ENCODE measurements around the gene UPK3A. TPM values are rescaled to one million over a fixed set of nuclear protein-coding genes. Genes with fewer than 3 reads are reported as not detected.

The UPK3A gene
- total RNA-seq, 2 experiments from 2014 or later: not detected

DNA sequence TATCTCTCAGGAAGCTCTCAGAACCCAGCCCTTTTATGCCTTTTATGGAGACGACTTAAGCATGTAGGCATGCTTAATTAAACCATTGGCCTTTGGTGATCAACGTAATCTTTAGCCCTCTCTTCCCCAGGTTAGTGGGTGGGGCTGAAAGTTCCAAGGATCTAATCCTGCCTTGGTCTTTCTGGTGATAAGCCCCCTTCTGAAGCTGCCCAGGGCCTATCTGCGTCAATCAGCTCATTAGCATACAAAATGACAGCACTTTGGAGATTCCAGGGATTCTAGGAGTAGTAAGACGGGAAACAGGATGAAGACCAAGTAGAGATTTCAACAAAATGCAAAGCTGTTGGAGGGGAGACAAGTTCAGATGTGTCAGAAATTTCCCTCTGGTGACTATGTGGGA, 28.1 kb downstream of the UPK3A start:
- DNase-seq (no peak), ATAC-seq (no peak)
- Mint-ChIP-seq H3K9me3 (ENCODE audit: low read depth) (no peaks in the 10 kb centered on the region), H3K4me1 (peaks cover 60% of the 10 kb centered on the region), H3K27ac (no peak overlapping the region), H3K36me3 (peaks cover 12% of the 10 kb centered on the region), H3K4me3 (no peak overlapping the region), H3K27me3 (no peaks in the 10 kb centered on the region)
- CTCF ChIA-PET: no interaction called here

GRCh38 chr22:45314054-45314721, 29.4 kb downstream of the UPK3A start:
- Mint-ChIP-seq H3K9me3 (ENCODE audit: low read depth) (no peaks in the 10 kb centered on the region), H3K27me3 (no peaks in the 10 kb centered on the region), H3K27ac (no peak overlapping the region), H3K36me3 (peaks cover 12% of the 10 kb centered on the region), H3K4me1 (peaks cover 62% of the 10 kb centered on the region), H3K4me3 (no peak overlapping the region)
- CTCF ChIA-PET: no interaction called here
- DNase-seq (no peak), ATAC-seq (no peak)

DNA sequence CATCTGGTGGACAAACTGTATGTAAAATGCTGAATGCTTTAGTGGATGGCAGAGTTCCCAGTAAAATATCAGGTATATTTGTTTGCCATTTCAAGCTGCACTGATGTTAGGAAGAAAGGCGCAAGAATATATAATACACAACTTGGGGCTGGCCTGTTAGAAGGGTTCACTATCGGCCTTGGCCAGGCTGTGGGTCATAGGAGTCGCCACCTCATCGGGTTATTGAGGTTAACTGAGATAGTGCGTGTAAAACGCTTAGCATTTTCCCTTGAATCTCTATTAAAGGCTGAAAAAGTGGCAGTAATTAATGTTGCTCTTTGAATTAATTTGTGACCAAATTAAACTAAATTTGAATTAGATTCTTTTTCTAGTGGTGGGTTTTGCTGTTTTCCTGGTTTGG, 30.0 kb downstream of the UPK3A start:
- Mint-ChIP-seq H3K9me3 (ENCODE audit: low read depth) (no peaks in the 10 kb centered on the region), H3K4me1 (peaks cover 65% of the 10 kb centered on the region), H3K27me3 (no peaks in the 10 kb centered on the region), H3K27ac (no peak overlapping the region), H3K4me3 (no peak overlapping the region), H3K36me3 (peaks cover 12% of the 10 kb centered on the region)
- CTCF ChIA-PET: no interaction called here
- DNase-seq: no peak
- no peak for ATAC-seq

DNA sequence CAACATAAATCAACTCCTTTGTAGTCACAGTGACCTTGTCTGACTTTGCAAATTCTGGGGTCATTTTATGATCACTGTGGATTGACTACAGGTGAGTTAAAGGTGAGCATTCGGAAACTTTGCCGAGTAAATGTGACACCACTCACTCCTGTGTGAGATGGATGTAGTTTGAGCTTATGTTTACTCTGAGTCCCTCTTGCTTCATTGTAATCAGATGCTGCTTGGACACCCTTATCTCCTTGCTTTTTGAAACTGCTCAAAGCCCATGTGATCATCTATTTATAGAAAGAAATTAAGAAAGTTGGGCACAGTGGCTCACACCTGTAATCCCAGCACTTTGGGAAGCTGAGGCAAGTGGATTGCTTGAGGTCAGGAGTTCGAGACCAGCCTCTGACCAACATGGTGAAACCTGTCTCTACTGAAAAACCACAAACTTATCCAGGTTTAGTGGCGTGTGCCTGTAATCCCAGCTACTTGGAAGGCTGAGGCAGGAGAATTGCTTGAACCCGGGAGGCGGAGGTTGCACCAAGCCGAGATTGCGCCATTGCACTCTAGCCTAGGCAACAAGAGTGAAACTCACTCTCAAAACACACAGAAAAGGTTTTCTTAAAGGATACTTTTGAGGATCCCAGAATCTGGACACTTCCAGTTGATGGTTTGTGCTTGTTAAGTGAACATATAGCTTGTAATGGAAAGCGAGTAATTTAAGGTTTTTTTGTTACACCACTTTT, 32.2 kb downstream of the UPK3A start:
- no peak overlapping the region for H3K4me3 Mint-ChIP-seq
- CTCF ChIA-PET: interaction anchor here (2.9 kb wide), 1 partner anchor 97 kb away, joined by 13 read pairs; the partner anchor contains the start of genes RIBC2 and SMC1B
- DNase-seq: no peak
- H3K36me3 Mint-ChIP-seq: peaks cover under 1% of the 10 kb centered on the region
- peaks cover 66% of the 10 kb centered on the region for H3K4me1 Mint-ChIP-seq
- ATAC-seq: no peak
- peak overlapping the region; percentile 98 for H3K27ac Mint-ChIP-seq
- no peaks in the 10 kb centered on the region for H3K9me3 Mint-ChIP-seq (ENCODE audit: low read depth)
- H3K27me3 Mint-ChIP-seq: no peaks in the 10 kb centered on the region

GRCh38 chr22:45317551-45318167, 32.9 kb downstream of the UPK3A start:
- H3K9me3 Mint-ChIP-seq (ENCODE audit: low read depth): no peaks in the 10 kb centered on the region
- DNase-seq (peak; percentile 55), ATAC-seq (peak; percentile 6)
- H3K27me3 Mint-ChIP-seq: no peaks in the 10 kb centered on the region
- H3K4me3 Mint-ChIP-seq: peak overlapping the region; percentile 75
- peaks cover 5% of the 10 kb centered on the region for H3K36me3 Mint-ChIP-seq
- peaks cover 64% of the 10 kb centered on the region for H3K4me1 Mint-ChIP-seq
- CTCF ChIA-PET: interaction anchor here (0.7 to 2.9 kb wide), 2 partner anchors 96 to 100 kb away, joined by 3 to 13 read pairs; partner anchors contain the start of genes RIBC2 and SMC1B
- H3K27ac Mint-ChIP-seq: peak overlapping the region; percentile 98

GRCh38 chr22:45318168-45318557, 33.4 kb downstream of the UPK3A start:
- CTCF ChIA-PET: interaction anchor here (0.7 to 2.9 kb wide), 3 partner anchors 9 to 100 kb away, joined by 3 to 13 read pairs (median 6); partner anchors contain the start of genes FAM118A, RIBC2 and SMC1B
- no peaks in the 10 kb centered on the region for H3K9me3 Mint-ChIP-seq (ENCODE audit: low read depth)
- H3K27ac Mint-ChIP-seq: peak overlapping the region; percentile 98
- peak; percentile 87 for ATAC-seq
- H3K4me1 Mint-ChIP-seq: peaks cover 64% of the 10 kb centered on the region
- peak overlapping the region; percentile 75 for H3K4me3 Mint-ChIP-seq
- DNase-seq: peak; percentile 94
- H3K36me3 Mint-ChIP-seq: peaks cover 8% of the 10 kb centered on the region
- H3K27me3 Mint-ChIP-seq: no peaks in the 10 kb centered on the region

DNA sequence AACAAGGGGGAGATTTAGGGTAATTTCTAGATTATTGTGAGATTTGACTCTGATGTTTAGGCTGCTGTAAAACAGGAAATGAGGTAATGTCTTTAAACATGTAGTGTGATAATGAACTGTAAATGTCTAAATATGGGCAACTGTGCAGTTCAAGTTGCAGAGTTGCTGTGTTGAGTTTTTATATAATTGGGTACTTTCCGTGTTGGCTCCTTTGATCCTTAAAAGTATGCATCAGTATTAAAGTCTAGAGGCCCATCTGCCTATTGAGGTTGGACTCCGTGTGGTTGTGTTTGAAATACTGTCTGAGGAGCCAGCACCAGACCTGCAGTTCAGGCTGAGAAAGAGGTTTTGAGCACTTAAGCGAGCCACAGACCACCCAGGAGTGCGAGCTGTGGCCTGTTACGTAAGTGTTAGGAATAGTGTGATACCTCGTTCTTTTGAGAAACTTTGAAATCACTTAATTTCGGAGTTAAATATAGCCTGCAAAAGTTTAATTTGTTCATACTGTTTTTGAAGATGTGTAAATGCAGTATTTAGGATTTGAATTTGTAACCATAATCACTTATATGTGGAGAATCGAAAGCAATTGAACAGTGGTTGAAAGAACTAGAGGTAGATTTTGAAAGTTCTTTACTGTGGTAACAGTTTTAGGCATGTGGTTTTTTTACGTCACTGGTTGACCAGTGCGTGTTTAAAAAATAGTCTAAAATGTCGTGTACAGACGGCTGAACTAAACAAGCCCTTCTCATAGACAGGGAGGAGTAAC, 34.0 kb downstream of the UPK3A start:
- peak overlapping the region; percentile 75 for H3K4me3 Mint-ChIP-seq
- H3K27me3 Mint-ChIP-seq: no peaks in the 10 kb centered on the region
- CTCF ChIA-PET: interaction anchor here (1.5 to 2.9 kb wide), 2 partner anchors 9 to 95 kb away, joined by 6 to 13 read pairs; partner anchors contain the start of genes FAM118A, RIBC2 and SMC1B
- ATAC-seq (peak; percentile 64), DNase-seq (peak; percentile 86)
- H3K4me1 Mint-ChIP-seq: peaks cover 66% of the 10 kb centered on the region
- peak overlapping the region; percentile 98 for H3K27ac Mint-ChIP-seq
- no peaks in the 10 kb centered on the region for H3K9me3 Mint-ChIP-seq (ENCODE audit: low read depth)
- H3K36me3 Mint-ChIP-seq: peaks cover 14% of the 10 kb centered on the region

DNA sequence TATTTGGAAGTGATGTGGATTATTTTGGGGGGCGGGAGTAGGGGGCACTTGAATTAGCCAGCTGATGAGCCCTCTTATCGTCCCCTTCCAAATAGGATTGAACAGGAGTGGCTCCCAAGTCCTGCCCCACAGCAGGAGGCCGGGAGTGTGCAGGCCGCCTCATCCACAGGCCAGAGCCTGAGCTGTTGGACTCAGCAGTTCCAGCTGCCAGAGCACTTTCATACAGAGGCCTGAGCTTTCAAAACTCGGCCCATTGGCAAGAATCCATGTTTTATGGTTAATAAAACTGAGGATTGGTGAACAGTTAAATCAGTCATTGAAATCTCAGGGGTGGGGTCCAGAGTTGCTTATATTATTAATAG, 34.6 kb downstream of the UPK3A start:
- CTCF ChIA-PET: interaction anchor here (1.5 to 2.9 kb wide), 2 partner anchors 10 to 95 kb away, joined by 6 to 13 read pairs; partner anchors contain the start of genes FAM118A, RIBC2 and SMC1B
- H3K36me3 Mint-ChIP-seq: peaks cover 19% of the 10 kb centered on the region
- H3K4me1 Mint-ChIP-seq: peaks cover 65% of the 10 kb centered on the region
- DNase-seq: no peak
- no peaks in the 10 kb centered on the region for H3K9me3 Mint-ChIP-seq (ENCODE audit: low read depth)
- peak overlapping the region; percentile 98 for H3K27ac Mint-ChIP-seq
- ATAC-seq: peak; percentile 4
- H3K4me3 Mint-ChIP-seq: peak overlapping the region; percentile 75
- no peaks in the 10 kb centered on the region for H3K27me3 Mint-ChIP-seq

DNA sequence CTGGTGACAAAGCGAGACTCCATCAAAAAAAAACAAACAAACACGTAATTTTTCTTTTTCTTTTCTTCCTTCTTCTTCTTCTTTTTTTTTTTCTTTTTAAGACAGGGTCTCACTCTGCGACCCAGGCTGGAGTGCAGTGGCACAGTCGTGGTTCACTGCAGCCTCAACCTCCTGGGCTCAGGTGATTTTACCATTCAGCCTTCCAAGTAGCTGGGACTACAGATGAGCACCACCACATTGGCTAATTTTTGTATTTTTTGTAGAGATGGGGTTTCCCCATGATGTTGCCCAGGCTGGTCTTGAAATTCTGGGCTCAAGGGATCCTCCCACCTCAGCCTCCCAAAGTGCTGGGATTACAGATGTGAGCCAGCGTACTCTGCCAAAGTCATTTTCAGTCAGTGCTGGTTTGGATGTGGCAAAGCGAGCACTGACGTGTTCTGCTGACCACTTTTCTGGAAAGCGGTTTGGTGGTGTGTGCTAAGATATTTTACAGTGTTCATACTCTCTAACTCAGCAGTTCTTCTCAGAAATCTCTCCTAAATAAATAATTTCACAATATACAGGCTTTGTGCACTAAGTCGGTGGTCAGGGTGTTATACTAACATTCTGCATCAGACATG, 35.7 kb downstream of the UPK3A start:
- Mint-ChIP-seq H3K27me3 (no peaks in the 10 kb centered on the region), H3K4me3 (peak overlapping the region; percentile 75), H3K27ac (peak overlapping the region; percentile 98), H3K9me3 (ENCODE audit: low read depth) (no peaks in the 10 kb centered on the region), H3K4me1 (peaks cover 62% of the 10 kb centered on the region), H3K36me3 (peaks cover 27% of the 10 kb centered on the region)
- no peak for ATAC-seq
- peak; percentile 66 for DNase-seq
- CTCF ChIA-PET: no interaction called here

DNA sequence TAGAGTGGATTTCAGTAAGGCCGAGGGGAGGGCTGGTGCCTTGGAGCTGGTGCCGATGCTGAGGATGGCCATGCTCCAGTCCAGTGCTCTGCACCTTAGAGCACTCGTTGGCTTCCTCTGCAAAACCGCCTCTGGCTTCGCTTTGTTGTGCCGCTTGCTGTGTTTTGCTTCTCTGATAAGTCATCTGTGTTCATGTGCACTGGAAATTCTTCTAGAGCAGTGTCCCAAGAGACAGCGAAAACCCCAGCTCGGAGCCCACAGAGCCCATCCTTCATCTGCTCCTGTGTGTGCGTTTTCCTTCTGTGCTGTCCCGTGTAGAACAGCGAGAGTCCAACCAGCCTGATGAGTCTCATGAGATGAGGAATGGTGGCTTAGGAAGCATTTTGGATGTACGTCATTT, 37.1 kb downstream of the UPK3A start:
- ATAC-seq: no peak
- DNase-seq: no peak
- Mint-ChIP-seq H3K27me3 (no peaks in the 10 kb centered on the region), H3K4me3 (no peak overlapping the region), H3K4me1 (peaks cover 48% of the 10 kb centered on the region), H3K9me3 (ENCODE audit: low read depth) (no peaks in the 10 kb centered on the region), H3K36me3 (peaks cover 35% of the 10 kb centered on the region), H3K27ac (no peak overlapping the region)
- CTCF ChIA-PET: no interaction called here

DNA sequence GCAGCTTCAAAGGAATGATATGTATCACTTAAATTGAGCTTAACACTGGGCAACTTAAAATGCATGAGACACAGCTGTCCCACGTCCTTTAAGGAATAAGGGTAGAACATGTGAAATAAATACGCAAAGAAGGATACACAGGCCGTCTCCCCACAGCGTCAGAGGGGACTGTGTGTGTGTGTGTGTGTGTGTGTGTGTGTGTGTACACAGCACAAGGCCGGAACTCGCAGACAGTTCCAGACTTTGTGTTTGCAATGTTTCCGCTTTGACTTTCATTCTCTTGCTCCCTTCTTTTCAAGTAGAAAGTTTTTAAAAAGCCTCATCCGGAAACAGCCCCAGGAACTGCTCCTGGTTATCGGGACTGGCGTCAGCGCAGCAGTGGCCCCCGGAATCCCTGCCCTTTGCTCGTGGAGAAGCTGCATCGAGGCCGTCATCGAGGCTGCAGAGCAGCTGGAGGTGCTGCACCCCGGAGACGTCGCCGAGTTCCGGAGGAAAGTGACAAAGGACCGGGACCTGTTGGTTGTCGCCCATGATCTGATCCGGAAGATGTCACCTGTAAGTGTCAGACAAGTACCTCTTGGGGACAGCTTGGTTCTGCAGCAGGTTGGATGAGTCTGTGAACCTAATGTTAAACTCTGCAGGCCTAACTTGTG, 38.2 kb downstream of the UPK3A start:
- no peak overlapping the region for H3K27ac Mint-ChIP-seq

DNA sequence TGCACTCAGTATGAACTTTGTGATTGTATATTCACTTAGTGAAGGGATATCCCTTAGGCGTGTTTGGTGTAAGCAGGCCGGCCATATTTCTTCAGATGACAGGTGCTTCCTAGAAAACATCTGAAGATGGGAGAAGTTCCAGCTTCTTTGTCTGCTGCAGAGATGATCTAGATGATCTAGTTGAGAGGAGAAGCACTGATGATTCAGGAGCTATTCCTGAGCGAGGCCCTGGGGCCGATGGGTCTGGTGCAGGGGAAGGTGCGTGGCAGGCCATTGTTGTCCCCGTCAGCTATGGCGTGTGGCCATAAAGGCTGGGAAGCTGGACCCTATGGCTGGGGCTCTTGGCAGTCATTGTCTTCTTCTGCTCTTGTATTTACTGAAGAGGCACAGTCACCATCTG, 38.9 kb downstream of the UPK3A start:
- Mint-ChIP-seq H3K4me1 (peaks cover 33% of the 10 kb centered on the region), H3K27ac (no peak overlapping the region)

More for the DNA sequence above, 38.2 kb downstream of the UPK3A start:
- H3K9me3 Mint-ChIP-seq (ENCODE audit: low read depth): no peaks in the 10 kb centered on the region
- no peaks in the 10 kb centered on the region for H3K27me3 Mint-ChIP-seq
- no peak overlapping the region for H3K4me3 Mint-ChIP-seq
- H3K4me1 Mint-ChIP-seq: peaks cover 36% of the 10 kb centered on the region
- ATAC-seq (no peak), DNase-seq (no peak)
- CTCF ChIA-PET: no interaction called here
- H3K36me3 Mint-ChIP-seq: peaks cover 43% of the 10 kb centered on the region

More for the DNA sequence above, 38.9 kb downstream of the UPK3A start:
- Mint-ChIP-seq H3K27me3 (no peaks in the 10 kb centered on the region), H3K9me3 (ENCODE audit: low read depth) (no peaks in the 10 kb centered on the region), H3K4me3 (no peak overlapping the region), H3K36me3 (peaks cover 43% of the 10 kb centered on the region)
- CTCF ChIA-PET: no interaction called here
- DNase-seq: no peak
- no peak for ATAC-seq

All from activated CD8-positive, alpha-beta memory T cell treated with anti-CD3 and anti-CD28 coated beads, Interleukin-2, amount 10 ng/mL, durations not matched to agents 7 days and 5 days (primary cell).